CD8-positive, alpha-beta memory T cell (primary cell): ENCODE results near the gene PRKCB. TPM values are rescaled to one million over a fixed set of nuclear protein-coding genes. Genes with fewer than 3 reads are reported as not detected.
A peak's percentile ranks its signal among the peaks of the same experiment; 100 is the strongest.

Experiments
- CTCF ChIA-PET: fragments of 350-600 bp; sonication (Branson Sonifier 250); formaldehyde crosslinking; loops from one replicate; lab custom pipeline; 2021; ENCODE audit warnings: antibody characterized with exemption; lab: Charles Lee
- POLR2A ChIA-PET: fragments of 350-600 bp; sonication (Branson Sonifier 250); formaldehyde crosslinking; loops from one replicate; lab custom pipeline; 2021; ENCODE audit warnings: antibody characterized with exemption; lab: Charles Lee
- DNase-seq, 5 donors: peaks; one replicate each; pipeline versions ENCODE4 v3.0.0 to v3.0.0-alpha.2; 2020 to 2022; ENCODE audit warnings: mixed read lengths in 1 of 5
- H3K27ac ChIP-seq: one replicate; pipeline ENCODE4 v1.7.0; 2013; ENCODE audit warnings: low read depth, mild to moderate bottlenecking, low read length, moderate library complexity
- H3K27me3 ChIP-seq: 2 replicates; pipeline ENCODE4 v1.7.0; 2013; ENCODE audit warnings: low read length, mild to moderate bottlenecking; ENCODE audit not compliant: insufficient read depth, poor library complexity, severe bottlenecking
- H3K36me3 ChIP-seq: 2 replicates; pipeline ENCODE4 v1.7.0; 2013; ENCODE audit warnings: mild to moderate bottlenecking, low read length, moderate library complexity; ENCODE audit not compliant: insufficient read depth
- H3K4me1 ChIP-seq: 2 replicates; pipeline ENCODE4 v1.7.0; 2013; ENCODE audit warnings: mild to moderate bottlenecking, low read length, moderate library complexity; ENCODE audit not compliant: insufficient read depth
- H3K4me3 ChIP-seq: 2 replicates; pipeline ENCODE4 v1.7.0; 2013; ENCODE audit warnings: mild to moderate bottlenecking, low read length
- H3K9me3 ChIP-seq: 2 replicates; pipeline ENCODE4 v1.7.0; 2013; ENCODE audit warnings: mild to moderate bottlenecking, low read length
- H3K27ac Mint-ChIP-seq, 8 donors: one replicate each; pipeline ENCODE4 v1.8.0; 2020 to 2021; ENCODE audit warnings: mixed read lengths in 8 of 8, mild to moderate bottlenecking in 6 of 8, inconsistent platforms in 3 of 8, moderate library complexity in 3 of 8
- H3K27me3 Mint-ChIP-seq, 2 donors: one replicate each; pipeline ENCODE4 v1.8.0; 2020 to 2021; ENCODE audit warnings: mixed read lengths in 2 of 2, mild to moderate bottlenecking in 1 of 2, moderate library complexity in 1 of 2
- H3K36me3 Mint-ChIP-seq, 3 donors: one replicate each; pipeline ENCODE4 v1.8.0; 2020 to 2021; ENCODE audit warnings: mixed read lengths in 3 of 3, inconsistent platforms in 1 of 3, mild to moderate bottlenecking in 1 of 3
- H3K4me1 Mint-ChIP-seq, 3 donors: one replicate each; pipeline ENCODE4 v1.8.0; 2020 to 2021; ENCODE audit warnings: mixed read lengths in 3 of 3, inconsistent platforms in 1 of 3, mild to moderate bottlenecking in 1 of 3
- H3K4me3 Mint-ChIP-seq, 7 donors: one replicate each; pipeline ENCODE4 v1.8.0; 2020 to 2021; ENCODE audit warnings: mixed read lengths in 7 of 7, mild to moderate bottlenecking in 6 of 7, moderate library complexity in 4 of 7, inconsistent platforms in 2 of 7
- H3K9me3 Mint-ChIP-seq, 5 donors: one replicate each; pipeline ENCODE4 v1.8.0; 2020 to 2022; ENCODE audit warnings: mixed read lengths in 5 of 5, mild to moderate bottlenecking in 3 of 5, moderate library complexity in 2 of 5, inconsistent platforms in 1 of 5
- polyA plus RNA-seq: library from polyadenylated mRNA; unstranded; fragments of 300-500 nt; fragmentation: Illumina TruSeq; gene quantifications from one replicate; pipeline ENCODE4 v1.2.3, GENCODE V29; 2021
- total RNA-seq, 2 experiments: library from RNA; stranded (reverse); gene quantifications; one replicate each; pipeline ENCODE4 v1.2.3, GENCODE V29; 2021

Gene PRKCB
- total and polyA plus RNA-seq, 3 experiments from 2014 or later: 96.5 to 136 (median 98.2) TPM

- Histone ChIP-seq H3K9me3 (no peaks in the 10 kb centered on the region), H3K4me1 (peaks cover 54% of the 10 kb centered on the region), H3K36me3 (no peaks in the 10 kb centered on the region), H3K27ac (peak overlapping the region; percentile 33), H3K27me3 (no peaks in the 10 kb centered on the region), H3K4me3 (no peak overlapping the region)
- Mint-ChIP-seq H3K4me1 (peaks cover 74 to 98% (median 83%) of the 10 kb centered on the region in 3 donors), H3K36me3 (peaks cover 0 to 7% (median 7%) of the 10 kb centered on the region in 3 donors), H3K4me3 (peak overlapping the region in 3 of 7 donors; percentile 8 to 61 (median 34)), H3K27me3 (no peaks in the 10 kb centered on the region), H3K9me3 (no peaks in the 10 kb centered on the region), H3K27ac (peak overlapping the region in 7 of 8 donors; percentile 22 to 76 (median 42))
- ChIA-PET POLR2A (no interaction called here), CTCF (interaction anchor here (0.7 to 2.0 kb wide), 3 partner anchors 26 to 107 kb away, joined by 3 to 6 read pairs (median 4); no protein-coding TSS in a partner anchor)
- DNase-seq: no peak
These were observed 67.1 kb downstream of the PRKCB start for GRCh38 chr16:23902748-23903414.

- no peak for DNase-seq
- no peak overlapping the region for H3K4me3 ChIP-seq
- Mint-ChIP-seq H3K4me3 (no peak overlapping the region), H3K4me1 (peaks cover 80 to 97% (median 89%) of the 10 kb centered on the region in 3 donors), H3K36me3 (peaks cover 0 to 6% (median 6%) of the 10 kb centered on the region in 3 donors), H3K9me3 (no peaks in the 10 kb centered on the region), H3K27me3 (no peaks in the 10 kb centered on the region), H3K27ac (peak overlapping the region in 2 of 8 donors; percentile 5 to 14)
- H3K4me1 ChIP-seq: peaks cover 63% of the 10 kb centered on the region
- H3K27me3 ChIP-seq: no peaks in the 10 kb centered on the region
- H3K27ac ChIP-seq: no peak overlapping the region
- H3K9me3 ChIP-seq: no peaks in the 10 kb centered on the region
- H3K36me3 ChIP-seq: no peaks in the 10 kb centered on the region
- ChIA-PET CTCF (interaction anchor here (0.8 to 1.5 kb wide), 2 partner anchors 17 to 27 kb away, joined by 3 read pairs; no protein-coding TSS in a partner anchor), POLR2A (no interaction called here)
These were observed 69.2 kb downstream of the PRKCB start for GRCh38 chr16:23905027-23905426.

- Mint-ChIP-seq H3K27ac (peak overlapping the region; percentile 9 to 89 (median 67)), H3K27me3 (no peaks in the 10 kb centered on the region), H3K9me3 (no peaks in the 10 kb centered on the region), H3K4me1 (peaks cover 74 to 92% (median 81%) of the 10 kb centered on the region in 3 donors), H3K4me3 (no peak overlapping the region), H3K36me3 (peaks cover 0 to 14% (median 7%) of the 10 kb centered on the region in 3 donors)
- Histone ChIP-seq H3K27me3 (no peaks in the 10 kb centered on the region), H3K4me1 (peaks cover 46% of the 10 kb centered on the region), H3K4me3 (no peak overlapping the region), H3K27ac (no peak overlapping the region), H3K36me3 (no peaks in the 10 kb centered on the region), H3K9me3 (no peaks in the 10 kb centered on the region)
- POLR2A ChIA-PET: no interaction called here
- CTCF ChIA-PET: no interaction called here
- DNase-seq: no peak
These were observed 71.7 kb downstream of the PRKCB start for GRCh38 chr16:23907457-23907902.

DNA sequence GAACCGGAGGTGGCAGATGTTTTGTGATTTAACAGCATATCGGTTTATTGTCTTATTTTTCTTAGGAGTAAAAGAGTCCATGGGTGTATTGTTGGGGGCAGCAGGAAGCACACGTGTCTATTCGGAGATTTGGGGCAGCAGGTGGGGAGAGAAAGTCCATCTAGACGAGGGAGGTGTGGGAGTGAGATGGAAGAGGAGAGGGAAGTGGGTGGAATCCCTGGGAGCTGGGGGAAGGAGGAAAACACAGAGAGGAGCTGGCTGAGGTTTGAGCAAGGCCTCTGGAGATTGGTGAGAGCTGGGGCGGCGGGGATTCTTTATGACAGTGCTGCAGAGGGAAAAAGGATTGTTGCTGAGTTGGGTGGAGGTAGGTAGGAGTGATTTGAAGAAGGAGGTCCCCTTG is 72.1 kb downstream of the PRKCB start:
- Histone ChIP-seq H3K27me3 (no peaks in the 10 kb centered on the region), H3K27ac (peak overlapping the region; percentile 13), H3K4me3 (no peak overlapping the region), H3K36me3 (no peaks in the 10 kb centered on the region), H3K9me3 (no peaks in the 10 kb centered on the region), H3K4me1 (peaks cover 45% of the 10 kb centered on the region)
- no peak for DNase-seq
- H3K4me1 Mint-ChIP-seq: peaks cover 71 to 89% (median 77%) of the 10 kb centered on the region in 3 donors
- no peaks in the 10 kb centered on the region for H3K9me3 Mint-ChIP-seq
- no peak overlapping the region for H3K4me3 Mint-ChIP-seq
- CTCF ChIA-PET: no interaction called here
- H3K27ac Mint-ChIP-seq: peak overlapping the region in 7 of 8 donors; percentile 9 to 70 (median 40)
- POLR2A ChIA-PET: no interaction called here
- H3K36me3 Mint-ChIP-seq: peaks cover 0 to 15% (median 7%) of the 10 kb centered on the region in 3 donors
- H3K27me3 Mint-ChIP-seq: no peaks in the 10 kb centered on the region

DNA sequence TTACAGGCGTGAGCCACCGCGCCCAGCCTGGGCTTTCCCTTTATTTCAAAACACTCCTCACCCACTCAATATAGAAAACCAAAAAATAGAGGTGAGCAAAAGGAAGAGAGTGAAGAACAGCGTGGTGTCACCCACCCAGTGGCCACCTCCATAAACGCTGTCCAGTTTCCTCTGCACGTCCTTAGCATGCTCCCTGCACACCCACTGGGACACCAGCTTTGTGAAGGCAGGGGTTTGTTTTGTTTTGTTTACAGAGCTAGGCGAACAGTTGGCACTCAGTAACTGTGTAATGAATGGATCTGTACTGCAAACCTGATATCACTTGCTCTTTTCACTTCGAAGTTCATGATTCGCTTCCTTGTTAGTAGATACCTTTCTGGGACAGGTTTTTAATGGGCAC is 73.0 kb downstream of the PRKCB start:
- H3K9me3 ChIP-seq: no peaks in the 10 kb centered on the region
- CTCF ChIA-PET: no interaction called here
- peaks cover 36% of the 10 kb centered on the region for H3K4me1 ChIP-seq
- no peak overlapping the region for H3K4me3 Mint-ChIP-seq
- H3K27me3 Mint-ChIP-seq: no peaks in the 10 kb centered on the region
- H3K4me3 ChIP-seq: no peak overlapping the region
- H3K27me3 ChIP-seq: no peaks in the 10 kb centered on the region
- POLR2A ChIA-PET: no interaction called here
- H3K9me3 Mint-ChIP-seq: no peaks in the 10 kb centered on the region
- peaks cover 71 to 89% (median 77%) of the 10 kb centered on the region in 3 donors for H3K4me1 Mint-ChIP-seq
- peak overlapping the region in 7 of 8 donors; percentile 5 to 84 (median 50) for H3K27ac Mint-ChIP-seq
- no peaks in the 10 kb centered on the region for H3K36me3 ChIP-seq
- DNase-seq: no peak
- H3K36me3 Mint-ChIP-seq: peaks cover 0 to 18% (median 10%) of the 10 kb centered on the region in 3 donors
- no peak overlapping the region for H3K27ac ChIP-seq

DNA sequence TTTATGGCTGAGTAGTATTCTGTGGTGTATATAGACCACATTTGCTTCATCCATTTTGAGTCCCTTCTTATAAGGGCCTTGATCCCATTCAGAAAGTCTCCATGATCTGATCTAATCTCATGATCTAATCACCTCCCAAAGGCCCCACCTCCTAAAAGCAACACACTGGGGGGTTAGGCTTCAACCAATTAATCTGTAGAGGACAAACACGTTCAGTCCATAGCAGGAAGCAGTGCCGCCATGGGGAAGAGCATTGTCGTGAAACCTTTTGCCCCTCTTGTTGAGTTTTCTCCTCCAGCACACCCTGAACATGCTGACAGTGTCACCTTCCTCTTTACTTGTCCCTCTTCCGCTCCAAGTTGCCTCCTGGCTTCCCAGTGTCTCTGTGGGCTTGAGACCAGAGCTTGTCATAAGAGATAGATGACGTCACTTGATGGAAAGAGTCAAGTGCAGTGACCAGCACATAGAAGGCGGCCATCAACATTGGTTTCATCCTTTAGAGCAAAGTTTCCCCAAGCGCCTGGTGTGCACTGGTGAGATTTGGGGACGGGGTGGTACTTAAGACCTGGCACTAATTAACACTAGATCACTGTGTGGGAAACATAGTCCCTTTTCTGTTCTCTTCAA is 74.1 kb downstream of the PRKCB start:
- POLR2A ChIA-PET: no interaction called here
- Mint-ChIP-seq H3K4me1 (peaks cover 73 to 89% (median 81%) of the 10 kb centered on the region in 3 donors), H3K27me3 (no peaks in the 10 kb centered on the region), H3K4me3 (no peak overlapping the region), H3K9me3 (no peaks in the 10 kb centered on the region), H3K36me3 (peaks cover 0 to 18% (median 10%) of the 10 kb centered on the region in 3 donors), H3K27ac (peak overlapping the region in 5 of 8 donors; percentile 9 to 68 (median 14))
- DNase-seq: no peak
- no peaks in the 10 kb centered on the region for H3K9me3 ChIP-seq
- no peak overlapping the region for H3K4me3 ChIP-seq
- no peak overlapping the region for H3K27ac ChIP-seq
- no peaks in the 10 kb centered on the region for H3K27me3 ChIP-seq
- peaks cover 29% of the 10 kb centered on the region for H3K4me1 ChIP-seq
- CTCF ChIA-PET: no interaction called here
- H3K36me3 ChIP-seq: no peaks in the 10 kb centered on the region

GRCh38 chr16:23914946-23915530 is 79.3 kb downstream of the PRKCB start:
- H3K27me3 Mint-ChIP-seq: no peaks in the 10 kb centered on the region
- Histone ChIP-seq H3K27ac (no peak overlapping the region), H3K36me3 (no peaks in the 10 kb centered on the region), H3K27me3 (no peaks in the 10 kb centered on the region), H3K4me3 (no peak overlapping the region), H3K9me3 (no peaks in the 10 kb centered on the region), H3K4me1 (no peaks in the 10 kb centered on the region)
- CTCF ChIA-PET: interaction anchor here (2.2 kb wide), 1 partner anchor 95 kb away, joined by 8 read pairs; no protein-coding TSS in a partner anchor
- peak overlapping the region in 1 of 7 donors; percentile 49 for H3K4me3 Mint-ChIP-seq
- H3K9me3 Mint-ChIP-seq: no peaks in the 10 kb centered on the region
- peaks cover 13 to 32% (median 15%) of the 10 kb centered on the region in 3 donors for H3K36me3 Mint-ChIP-seq
- peak overlapping the region in 2 of 8 donors; percentile 3 to 64 for H3K27ac Mint-ChIP-seq
- POLR2A ChIA-PET: no interaction called here
- peaks cover 49 to 74% (median 65%) of the 10 kb centered on the region in 3 donors for H3K4me1 Mint-ChIP-seq
- DNase-seq: no peak
